GM18505 (cell line): Measurements from ENCODE around the gene CSRP1.
"Not testable (repeated sequence)": the region's sequence is repeated elsewhere in the genome, so short reads cannot be mapped to it uniquely, and the experiment has no call there.

Experiments
- ATAC-seq: cut with Tn5 transposase; IDR thresholded peaks from one replicate; pipeline ENCODE4 v1.9.1; 2021; ENCODE audit not compliant: unreplicated experiment
- POLR2A ChIP-seq: IDR thresholded peaks from 4 replicates; pipeline ENCODE4 v1.6.1; 2011; ENCODE audit warnings: borderline replicate concordance; ENCODE audit not compliant: insufficient read depth, insufficient read length; ENCODE audit errors: extremely low read depth

CSRP1 gene

GRCh38 chr1:201501812-201502510 is 5.0 kb downstream of the CSRP1 start:
- no peak for TF ChIP-seq POLR2A
- ATAC-seq: no peak

GRCh38 chr1:201501144-201501543 is 5.8 kb downstream of the CSRP1 start:
- ATAC-seq: no peak

GRCh38 chr1:201500670-201501120 is 6.2 kb downstream of the CSRP1 start:
- no peak for ATAC-seq
- TF ChIP-seq POLR2A: no peak

More at GRCh38 chr1:201501144-201501543, 5.8 kb downstream of the CSRP1 start:
- no peak for TF ChIP-seq POLR2A

- no peak for ATAC-seq
- TF ChIP-seq POLR2A: no peak
These were observed 6.9 kb downstream of the CSRP1 start for GRCh38 chr1:201499795-201500669.

DNA sequence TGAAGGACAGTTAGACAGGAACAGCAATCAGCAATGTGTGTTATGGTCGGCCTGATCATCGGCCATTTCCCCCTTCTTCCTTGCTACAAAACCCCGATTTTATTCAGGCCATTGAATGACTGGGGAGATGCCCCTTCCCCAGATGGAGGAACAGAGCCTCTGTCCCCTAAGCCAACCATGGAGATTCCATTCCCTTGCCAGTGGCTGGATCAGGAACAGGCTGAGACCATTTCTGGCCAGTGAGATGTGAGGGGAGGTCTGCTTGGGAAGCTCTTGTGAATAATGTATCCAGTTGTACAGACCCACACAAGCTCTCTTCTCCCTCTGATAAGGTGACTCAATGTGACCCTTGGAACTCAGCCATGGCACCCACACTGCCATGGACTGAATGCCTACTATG is 7.7 kb downstream of the CSRP1 start:
- no peak for TF ChIP-seq POLR2A
- no peak for ATAC-seq

DNA sequence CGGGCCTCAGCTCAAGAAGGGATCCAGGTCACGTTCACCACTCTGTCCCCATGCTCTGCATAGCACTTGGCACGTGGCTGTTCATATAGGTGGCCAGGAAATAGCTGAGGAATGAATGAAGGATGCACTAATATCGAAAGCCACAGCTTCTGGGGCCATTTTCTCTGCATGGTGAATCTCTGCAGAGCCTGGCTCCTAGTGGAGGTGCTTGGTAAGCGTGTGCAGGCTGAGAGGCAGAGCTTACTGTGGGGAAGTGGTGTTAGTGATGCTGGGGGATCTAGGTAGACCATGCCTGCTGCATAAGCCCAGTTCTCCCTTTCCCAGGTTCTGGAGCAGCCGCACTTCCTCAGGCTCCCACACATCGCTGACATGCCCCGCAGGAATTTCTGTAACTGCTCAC is 8.3 kb downstream of the CSRP1 start:
- no peak for TF ChIP-seq POLR2A
- no peak for ATAC-seq

DNA sequence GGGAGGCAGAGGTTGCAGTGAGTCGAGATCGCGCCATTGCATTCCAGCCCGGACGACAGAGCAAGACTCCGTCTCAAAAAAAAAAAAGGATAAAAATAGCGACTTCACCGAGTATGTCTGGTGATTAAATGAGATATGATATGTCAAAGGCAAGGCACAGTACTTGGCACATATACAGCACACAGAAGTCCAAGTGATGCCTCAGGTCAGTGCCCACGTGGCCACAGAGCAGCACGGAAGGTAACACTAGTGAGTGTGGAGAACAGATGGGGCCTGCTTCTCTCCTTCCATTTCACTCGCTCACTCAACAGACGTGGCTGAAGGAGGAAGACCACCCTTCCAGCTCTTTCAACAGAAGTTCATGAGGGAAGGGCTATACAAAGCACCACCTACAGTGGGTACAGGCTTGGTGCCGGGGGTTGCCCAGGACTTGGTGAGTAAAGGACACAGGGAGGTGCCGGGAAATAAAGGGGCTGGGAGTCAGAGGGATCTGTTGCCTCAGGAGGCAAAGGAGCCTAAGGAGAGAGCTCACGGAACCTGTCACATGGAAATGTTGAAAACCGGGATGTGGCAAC is 8.9 kb downstream of the CSRP1 start:
- no peak for ATAC-seq
- TF ChIP-seq POLR2A: no peak

DNA sequence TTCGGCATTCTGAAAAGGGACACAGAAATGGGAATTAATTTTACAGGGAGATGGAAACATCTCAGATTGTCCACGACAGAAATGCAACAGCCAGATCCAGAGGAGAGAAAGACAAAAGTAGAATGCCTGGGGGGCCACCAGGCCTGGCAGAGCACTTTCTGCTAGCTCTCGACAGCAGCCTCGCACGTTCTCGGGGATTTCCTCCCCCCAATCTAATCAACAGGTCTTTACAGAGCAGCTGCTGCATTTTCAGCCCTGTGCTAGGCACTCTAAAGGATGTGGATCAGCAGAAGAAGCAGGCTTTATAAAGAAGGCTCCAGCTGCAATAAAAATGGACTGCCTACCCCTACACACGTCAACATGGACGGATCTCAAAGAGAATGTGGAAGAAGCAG is 10.6 kb downstream of the CSRP1 start:
- no peak for ATAC-seq
- no peak for TF ChIP-seq POLR2A

- ATAC-seq: no peak
- TF ChIP-seq POLR2A: no peak
These were observed 11.2 kb downstream of the CSRP1 start for GRCh38 chr1:201495551-201496295.

DNA sequence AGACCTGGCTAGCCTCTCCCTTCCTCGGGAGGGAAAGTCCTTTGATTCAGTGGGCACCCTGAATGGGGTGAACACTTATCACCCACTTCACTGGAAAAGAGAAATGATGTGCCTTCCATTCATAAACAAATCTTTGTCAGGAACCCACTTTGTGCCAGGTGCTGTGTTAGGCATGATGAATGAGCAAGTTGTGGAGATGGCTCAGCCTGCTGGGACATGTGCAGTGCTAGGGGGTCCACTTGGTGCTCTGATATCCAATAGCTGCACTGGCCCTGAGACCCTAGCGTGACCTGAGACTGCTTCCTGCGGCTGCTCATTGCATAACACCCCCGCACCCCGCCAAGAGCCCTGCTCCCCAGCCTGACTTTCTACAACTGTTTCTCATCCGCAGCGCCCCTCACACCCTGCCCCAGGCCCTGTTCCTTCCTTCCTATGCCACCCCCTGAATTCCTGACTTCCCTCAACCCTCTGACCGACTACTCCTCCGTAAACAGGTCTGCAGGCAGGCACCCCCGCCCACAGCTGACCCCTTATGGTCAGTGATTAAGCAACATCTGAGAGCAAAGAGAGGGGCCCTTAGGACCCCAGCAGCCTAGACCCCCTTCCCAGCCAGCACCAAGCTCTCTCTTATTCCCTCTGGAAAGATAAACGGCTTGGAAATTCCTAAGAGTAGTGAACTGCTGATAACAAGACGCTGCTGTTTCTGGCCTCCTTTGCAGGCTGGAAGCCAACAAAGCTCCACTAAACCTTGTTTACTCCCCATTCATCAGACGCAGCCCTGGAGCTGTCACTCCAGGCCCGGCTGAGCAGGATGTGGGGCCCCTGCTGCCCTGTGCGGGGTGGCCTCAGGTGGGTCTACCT is 12.9 kb downstream of the CSRP1 start:
- TF ChIP-seq POLR2A: no peak
- ATAC-seq: no peak

DNA sequence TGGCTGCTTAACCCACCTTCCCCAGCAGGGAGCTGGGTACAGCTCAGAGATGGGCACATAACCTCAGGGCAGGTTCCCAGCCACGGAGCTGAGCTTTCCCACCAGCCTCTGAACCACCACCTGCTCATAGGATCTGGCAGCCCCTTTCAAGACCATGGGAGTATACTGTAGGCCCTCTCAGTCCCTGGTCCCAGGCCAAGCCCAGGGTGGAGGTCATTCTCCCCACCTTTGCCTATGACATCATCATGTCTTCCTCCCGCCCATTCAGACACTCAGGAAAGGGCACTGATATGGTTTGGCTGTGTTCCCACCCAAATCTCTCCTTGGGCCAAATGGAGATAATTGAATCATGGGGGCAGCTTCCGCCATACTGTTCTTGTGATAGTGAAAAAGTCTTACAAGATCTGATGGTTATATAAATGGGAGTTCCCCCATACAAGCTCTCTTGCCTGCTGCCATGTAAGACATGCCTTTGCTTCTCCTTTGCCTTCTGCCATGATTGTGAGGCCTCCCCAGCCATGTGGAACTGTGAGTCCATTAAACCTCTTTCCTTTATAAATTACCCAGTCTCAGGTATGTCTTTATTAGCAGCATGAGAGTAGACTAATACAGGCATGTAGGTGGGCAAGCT is 13.8 kb downstream of the CSRP1 start:
- ATAC-seq: not testable (repeated sequence)
